ENCODE data around the gene BAHD1.

Gene BAHD1

DNA sequence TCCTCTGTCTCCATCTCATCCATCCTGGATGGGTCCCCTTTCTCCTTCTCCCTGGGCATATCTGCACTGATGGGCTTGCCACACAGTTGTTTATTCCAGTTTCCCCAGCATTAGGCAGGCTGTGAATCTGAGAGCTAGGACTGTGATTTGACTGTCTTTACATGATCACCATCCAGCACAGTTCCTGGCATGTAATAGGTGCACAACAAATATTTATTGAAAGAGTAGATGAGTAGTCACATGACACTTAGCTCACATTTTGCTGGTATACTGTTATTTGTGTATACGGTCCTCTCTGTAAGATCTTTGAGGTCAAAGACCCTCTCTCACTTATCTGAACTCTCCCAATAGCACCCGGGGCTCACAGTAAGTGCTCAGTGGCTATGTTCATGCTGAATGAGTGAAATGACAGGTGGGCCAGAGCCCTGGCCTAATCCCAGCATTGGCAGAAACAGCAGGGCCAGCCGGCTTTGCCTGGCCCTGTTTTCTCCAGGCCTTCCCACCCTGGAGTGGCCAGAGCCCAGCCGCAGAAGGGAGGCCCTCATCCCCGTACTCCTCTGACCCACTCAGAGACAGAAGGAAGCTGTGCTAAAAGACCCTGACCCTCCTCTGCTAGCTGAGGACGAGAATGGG is 16.2 kb upstream of the BAHD1 start:
- DNase-seq (ENCODE audit: low read depth), result no peak

DNA sequence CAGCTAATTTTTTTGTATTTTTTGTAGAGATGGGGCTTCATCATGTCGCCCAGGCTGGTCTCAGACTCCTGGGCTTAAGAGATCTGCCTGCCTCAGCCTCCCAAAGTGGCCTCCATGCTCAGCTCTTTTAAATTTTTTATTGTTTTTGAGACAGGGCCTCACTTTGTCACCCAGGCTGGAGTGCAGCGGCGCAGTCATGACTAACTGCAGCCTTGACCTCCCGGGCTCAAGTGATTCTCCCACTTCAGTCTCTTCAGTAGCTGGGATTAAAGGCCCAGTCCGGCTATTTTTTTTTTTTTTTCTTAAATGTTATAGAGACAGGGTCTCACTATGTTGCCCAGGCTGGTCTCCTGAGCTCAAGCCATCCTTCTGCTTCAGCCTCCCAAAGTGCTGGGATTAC is 15.1 kb upstream of the BAHD1 start:
- no peak for DNase-seq (ENCODE audit: low read depth)

DNA sequence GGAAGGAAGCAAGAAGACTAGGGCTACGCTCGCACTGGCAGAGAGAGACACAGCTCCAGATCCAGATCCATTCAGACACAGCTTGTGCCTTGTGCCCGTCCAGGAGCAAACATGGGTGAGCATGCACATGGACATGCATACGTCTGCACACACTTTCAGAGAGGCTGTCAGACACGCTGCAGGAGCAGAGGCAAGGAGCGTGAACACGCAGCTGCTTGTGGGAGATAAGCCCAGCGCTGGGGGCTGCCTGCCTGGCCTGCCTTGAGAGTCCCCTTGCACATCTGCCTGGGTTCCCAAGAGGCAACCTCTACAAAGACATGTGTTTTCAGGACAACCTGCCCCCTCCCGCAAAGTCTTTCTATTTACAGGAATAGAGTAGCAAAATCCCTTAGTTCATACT is 13.6 kb upstream of the BAHD1 start:
- no peak for DNase-seq (ENCODE audit: low read depth)

DNA sequence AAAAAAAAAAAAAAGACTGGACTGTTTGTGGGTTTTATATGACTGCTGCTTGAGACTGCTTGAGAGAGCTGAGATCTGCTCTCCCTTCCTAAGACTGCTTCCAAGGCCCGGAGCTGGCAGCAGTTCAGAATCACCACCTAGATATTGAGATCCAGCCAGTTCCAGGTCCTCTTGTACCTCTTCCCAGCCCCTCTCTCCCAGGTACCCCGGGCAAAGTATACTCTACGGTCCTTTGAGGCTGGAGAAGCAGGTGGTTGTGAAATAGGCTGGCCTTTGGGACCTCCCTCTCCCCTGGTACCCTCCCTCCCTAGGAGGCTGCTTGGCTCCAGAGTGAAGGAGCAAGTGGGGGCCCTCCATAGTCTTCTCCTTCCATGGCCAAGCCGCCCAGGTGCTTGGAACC is 12.6 kb upstream of the BAHD1 start:
- no peak for DNase-seq (ENCODE audit: low read depth)

DNA sequence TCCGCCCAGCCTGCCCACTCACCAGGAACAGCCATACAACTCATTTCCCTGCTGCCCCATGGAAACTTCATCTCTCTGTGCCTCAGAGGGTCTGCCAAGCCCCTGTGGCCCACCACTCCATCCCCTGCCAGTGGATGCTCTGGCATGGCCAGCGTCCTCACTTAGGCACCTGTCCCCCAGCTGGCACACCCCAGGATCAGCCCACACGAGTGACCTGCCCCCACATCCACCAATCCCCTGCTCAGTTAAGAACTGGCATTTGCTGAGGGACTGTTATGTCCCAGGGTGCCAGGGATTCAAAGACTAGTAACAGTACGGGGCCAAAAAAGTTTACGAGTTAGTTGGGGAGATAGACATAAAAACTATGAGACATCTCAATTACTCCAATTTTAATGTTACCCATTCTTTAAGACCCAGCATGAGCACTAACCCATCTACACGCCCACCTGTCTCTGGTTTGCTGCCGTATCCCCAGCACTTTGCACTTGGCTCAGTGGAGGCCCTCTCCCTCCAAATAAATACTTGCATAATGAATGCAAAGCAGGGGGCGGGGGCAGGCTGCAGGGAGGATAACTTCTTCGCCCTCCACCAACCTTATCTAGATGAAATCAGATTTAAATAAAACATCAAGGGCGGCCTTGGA is 11.6 kb upstream of the BAHD1 start:
- no peak for DNase-seq (ENCODE audit: low read depth)

DNA sequence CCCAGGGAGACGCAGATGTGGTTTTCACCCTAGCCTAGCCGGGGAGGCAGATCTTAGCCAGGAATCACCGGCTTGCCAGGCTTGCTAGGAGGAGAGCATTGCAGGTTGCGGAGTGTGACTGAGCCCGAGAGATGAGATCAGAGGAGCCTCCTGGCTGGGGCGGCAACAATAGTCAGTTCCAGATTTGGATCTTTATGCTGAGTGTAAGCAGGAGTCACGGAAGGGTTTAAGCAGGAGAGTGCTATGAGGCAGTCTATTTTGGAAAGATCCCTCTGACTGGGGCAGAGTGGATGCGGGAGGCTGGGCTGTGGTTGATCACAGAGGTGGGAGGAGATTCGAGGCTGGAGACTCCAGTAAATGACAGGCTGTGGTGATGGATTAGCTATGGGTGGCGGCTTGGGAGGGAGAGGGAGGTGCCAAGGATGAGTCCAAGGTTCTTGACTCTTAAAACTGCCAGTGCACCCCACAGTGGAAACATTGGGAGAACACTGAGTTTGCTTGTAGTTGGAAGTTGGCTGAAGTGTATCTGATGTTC is 10.4 kb upstream of the BAHD1 start:
- DNase-seq (ENCODE audit: low read depth), result no peak

DNA sequence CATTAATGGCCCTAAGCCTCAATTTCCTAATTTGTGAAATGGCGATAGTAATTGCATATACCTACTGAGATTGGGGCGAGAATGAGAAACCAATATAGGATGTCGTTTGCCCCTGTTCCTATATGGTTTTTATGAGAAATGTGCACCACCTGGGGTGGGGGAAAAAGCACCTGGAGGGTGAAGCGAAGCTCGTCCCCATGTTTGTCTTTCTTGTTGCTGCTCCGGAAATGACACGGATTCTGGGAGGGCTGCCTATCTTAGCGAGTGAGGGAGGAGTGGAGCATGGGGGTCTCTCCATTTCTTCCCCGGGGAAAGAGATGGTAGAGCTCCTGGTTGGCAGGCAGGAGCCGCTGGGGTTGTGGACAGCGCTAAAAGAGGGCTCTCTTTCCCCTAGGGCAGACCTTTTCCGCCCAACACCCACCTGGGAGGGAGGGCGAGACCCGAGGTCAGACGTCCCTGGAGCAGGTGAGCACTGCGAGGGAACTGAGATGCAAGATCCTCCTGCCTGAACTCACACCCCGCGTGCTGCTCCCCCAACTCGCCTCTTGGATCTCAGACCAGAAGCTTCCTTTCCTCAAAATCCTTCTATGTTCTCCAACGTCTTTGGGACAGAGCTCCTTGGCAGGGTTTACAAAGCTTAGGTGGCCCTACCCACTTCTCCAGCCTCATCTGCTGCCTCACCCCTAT is 5.6 kb upstream of the BAHD1 start:
- no peak for DNase-seq (ENCODE audit: low read depth)

DNA sequence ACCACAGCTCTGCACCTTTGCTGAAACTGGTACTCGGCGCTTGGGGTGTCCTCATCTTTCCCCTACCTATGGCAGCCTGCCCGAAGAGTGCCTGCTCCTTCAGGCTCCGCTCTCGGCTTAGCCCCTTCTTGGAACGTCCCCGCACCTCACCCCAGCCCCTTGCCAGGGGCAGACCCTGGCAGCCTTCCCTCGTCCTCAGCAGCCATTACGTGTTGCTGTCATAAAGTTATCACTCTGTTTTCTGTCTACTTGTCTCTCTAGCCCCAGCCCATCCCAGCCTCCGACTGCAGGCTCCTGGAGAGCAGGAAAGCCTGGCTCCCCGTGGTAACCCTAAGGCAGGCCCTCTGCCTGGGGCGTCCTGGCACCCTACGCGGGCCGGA is 5.1 kb upstream of the BAHD1 start:
- DNase-seq (ENCODE audit: low read depth), result no peak

DNA sequence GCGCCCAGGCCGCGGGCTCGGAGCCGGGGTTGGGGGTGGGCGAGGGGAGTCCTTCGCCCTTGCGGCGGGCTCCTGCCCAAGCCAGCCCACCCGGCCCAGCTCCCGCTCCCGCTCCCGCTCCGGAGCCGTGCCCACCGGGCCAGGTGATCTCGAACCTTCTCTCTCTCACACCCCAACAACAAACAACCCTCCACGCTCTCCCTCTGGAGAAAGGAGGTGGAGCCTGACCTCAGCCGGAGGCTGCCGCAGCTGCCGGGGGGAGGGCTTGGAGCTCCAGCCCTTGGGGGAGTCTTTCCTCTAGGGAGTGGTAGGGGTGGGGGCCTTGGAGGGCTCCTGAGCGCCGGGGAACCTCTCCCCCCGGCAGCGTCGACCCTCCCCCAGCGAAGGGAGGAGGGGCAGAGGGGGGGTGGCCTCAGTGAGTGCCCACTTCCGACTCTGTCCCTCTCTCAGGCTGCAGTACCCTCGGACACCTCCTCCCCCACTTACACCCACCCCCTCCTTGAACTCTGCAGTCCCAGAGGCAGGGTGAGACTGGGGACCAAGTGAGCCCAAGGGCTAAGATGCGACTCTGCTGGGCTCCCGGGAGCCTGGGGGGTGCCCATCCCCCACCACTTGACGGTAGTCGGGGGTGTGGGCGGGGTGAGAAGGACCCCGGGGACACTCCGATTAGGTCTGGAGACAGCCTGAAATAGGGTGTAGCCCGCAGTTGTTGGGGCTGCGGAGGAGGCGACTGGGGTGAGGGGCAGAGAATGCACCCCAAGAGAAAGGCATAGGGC is 4.4 kb upstream of the BAHD1 start:
- no peak for DNase-seq (ENCODE audit: low read depth)

DNA sequence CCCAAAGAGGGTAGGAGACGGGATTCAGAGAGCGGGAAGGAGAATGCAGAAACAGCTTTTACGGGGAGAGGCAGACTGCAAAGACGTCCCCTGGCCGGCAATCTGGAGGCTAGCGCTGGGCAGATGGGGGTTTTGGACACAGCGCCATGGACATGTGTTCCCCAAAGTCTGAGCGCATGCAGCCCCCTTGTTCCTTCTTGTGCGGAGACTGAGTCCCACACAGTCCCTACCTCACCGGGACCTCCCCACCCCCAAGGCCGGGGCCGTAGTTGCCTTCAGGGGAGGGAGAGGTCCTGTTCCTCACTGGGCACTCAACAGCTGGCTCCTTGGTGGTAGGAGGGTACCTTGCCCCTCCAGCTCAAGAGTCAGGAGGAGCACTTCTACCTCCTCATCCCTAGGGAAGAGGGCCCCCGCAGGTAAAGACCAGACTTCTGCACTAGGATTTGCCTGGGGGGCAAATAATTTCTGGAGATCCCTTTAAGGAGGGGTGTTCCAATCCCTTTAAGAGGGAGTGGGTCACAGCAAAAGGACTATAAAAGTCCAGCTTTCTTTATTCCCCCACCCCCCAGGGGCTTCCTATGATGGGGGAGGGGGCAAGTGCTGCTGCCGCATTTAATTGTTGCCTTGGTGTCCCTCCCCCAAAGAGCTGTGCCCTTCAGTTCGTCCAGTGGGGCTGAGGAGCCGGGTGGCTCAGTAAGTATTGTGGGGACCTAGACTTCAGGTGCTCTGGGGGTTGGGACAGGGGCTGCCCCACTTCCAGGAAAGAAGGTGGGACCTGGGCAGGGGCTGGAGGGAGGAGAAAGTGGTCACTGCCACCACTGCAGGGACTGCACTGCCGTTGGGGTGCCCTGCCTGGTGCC is 3.6 kb upstream of the BAHD1 start:
- DNase-seq (ENCODE audit: low read depth), result no peak

DNA sequence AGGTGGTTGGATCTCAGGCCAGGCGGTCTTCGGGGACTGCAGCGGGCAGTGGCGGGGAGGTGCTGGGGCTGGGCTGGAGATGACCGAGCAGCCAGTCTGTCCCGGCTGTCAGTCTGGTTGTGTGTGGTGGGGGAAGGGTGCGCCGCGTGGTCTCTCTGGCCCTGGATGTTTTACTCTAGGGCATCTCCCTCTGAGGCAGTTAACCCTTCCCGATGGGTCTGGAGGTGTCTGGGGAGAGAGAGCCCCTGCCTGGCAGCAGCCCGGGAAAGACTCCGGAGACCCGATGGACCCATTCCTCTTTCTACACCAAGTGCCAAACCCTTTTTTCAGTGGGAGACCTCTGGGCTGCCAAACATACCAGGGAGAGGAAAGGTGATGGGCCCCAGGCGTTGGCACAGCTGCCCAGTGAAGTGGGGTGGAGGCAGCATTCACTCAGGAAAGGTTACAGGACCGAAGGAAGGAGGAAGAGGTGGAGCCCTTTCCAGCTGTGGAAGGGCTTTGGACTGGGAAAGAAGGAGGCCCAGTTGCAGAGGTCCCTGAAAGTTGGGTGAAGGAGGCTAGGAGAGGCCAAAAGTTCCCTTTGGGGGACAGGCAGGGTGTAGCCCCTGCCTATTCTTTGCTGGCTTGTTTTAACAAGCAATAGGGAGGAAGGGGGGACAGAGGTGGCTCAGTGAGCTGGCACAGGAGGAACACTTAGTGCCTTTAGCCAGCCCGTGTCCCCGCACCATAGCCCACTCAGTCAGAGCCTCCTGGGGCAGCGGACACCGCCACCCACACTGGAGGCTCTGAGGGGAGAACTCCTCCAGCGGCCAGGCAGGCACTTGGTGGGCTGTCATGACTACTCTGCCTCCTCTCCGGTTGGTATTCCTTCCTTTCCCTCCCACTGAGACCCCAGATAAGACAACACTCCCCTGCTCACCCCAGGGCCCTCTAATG is 2.7 kb upstream of the BAHD1 start:
- DNase-seq (ENCODE audit: low read depth), result no peak

DNA sequence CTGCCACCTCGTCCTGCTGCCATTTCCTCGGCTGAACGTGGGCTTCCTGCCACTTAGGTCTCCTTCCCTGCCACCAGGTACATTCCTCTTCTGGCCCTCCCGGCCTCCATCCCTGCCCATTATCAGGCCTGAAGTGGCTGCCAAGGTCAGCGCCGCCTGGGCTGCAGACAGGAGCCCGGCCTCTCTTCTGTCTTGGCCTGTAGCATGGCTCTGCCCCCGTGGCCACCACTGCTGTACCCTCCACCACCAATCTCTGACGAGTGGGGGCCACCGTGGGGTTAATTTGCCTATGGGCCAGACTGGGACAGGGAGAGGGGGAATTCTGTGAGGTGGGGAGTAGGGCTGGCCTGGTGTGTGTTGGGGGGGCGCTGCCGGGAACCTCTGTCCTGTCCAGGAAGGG is 2.0 kb upstream of the BAHD1 start:
- DNase-seq (ENCODE audit: low read depth), result no peak

DNA sequence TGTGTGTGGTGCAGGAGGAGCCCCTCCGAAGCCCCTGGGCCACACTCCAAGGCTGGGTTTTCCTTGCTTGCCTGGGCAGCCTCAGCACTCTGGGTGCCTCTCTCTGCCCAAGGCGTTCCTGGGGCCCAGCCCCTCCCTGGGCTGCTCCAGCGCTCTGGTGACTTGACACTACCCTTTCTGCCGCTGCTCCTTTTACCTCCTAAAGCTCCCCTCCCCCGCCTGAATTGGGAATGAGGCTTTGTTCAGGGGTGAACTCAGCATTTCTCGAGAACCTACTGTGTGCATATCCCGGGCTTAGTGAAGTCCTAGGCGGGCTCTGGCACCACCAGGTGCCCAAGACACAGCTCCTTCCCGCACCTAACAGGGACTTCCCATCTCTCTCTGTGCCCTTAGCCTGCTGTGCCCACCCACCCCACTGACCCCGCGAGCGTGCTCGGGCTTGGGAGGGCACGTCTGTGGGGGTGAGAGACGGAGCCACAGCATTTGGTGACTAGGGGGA is 1.2 kb upstream of the BAHD1 start:
- no peak for DNase-seq (ENCODE audit: low read depth)

DNA sequence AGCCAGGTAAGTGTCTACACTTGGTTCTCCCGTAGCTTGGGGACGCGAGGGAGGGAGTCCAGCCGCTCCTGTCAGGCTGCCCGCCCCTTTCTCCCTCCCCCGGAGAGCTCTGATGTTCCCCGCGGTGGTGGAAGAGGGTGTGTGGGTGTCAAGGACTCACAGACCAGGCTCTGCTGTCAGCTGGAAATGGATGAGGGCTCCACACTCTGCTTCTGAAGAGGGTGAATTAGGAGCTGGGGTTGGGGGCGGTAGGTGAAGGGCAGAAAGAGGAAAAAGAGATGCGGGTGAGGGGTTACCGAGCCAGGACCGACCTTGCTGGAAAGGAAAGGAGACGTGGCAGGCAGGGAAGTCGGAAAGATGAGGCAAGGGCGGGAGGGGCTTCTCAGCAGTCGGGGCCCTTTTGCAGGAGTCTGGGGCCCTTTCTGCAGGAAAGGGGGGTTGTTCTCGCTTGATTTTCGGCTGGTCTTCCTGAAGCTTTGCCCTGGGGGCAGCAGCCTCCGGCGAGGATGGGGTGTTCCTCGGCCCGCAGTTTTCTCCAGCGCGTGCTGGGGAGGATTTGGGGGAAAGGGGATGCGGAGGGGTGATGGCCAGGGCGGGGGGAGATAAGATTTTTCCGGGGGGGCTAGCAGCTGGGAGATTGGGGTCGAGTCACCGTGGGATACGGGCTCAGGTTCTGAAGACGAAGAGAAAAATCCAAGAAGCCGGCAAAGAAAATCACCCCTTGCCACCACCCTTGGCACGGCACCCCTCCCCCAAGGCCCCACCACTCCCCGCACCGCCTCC is 602 bp upstream of the BAHD1 start:
- DNase-seq (ENCODE audit: low read depth), result no peak

DNA sequence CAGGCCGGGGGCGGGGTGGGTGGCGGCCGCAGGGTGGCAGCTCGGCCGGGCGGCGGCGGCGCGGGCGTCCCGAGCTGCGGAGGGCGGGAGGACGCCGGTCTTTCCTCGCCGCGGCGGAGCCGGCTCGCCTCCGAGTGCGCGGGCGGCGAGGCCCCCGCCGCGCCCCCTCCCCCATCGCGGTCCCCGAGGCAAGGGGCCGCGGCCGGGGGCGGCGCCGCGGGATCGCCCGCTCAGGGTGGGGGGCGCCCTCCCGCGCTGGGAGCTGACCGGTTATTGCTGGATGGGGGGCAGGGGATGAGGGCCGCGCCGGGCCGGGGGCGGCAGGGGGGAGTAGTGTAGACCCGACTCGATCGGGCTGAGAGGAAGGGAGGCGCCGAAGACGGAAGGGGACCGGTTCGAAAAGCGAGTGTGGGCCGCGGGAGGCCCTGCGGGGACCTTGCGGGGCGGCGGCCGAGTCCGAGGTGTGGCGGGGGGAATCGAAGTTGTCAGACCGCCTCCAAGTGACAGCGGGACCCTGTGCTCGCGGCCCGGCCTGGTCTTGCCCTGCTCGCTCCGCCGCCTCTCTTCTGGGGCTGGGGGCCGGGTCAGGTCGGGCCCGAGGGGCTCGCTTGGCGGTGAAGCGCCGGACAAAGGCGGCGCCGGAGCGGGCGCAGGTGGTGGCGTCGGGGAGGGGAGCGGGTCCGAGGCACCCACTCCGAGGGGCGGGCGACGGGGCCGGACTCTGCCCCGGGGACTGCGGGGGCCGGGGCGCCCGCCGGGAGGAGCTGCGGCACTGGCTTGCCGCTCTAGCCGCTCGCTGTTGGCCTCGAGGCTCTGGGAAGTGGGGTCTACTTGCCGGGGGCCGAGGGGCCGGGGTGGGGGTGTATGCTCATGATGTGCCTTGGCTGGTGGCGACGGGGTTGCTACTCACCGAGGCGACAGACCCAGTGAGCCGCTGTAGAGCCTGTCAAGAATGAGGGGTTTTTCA is 1.1 kb downstream of the BAHD1 start:
- DNase-seq (ENCODE audit: low read depth), result no peak

DNA sequence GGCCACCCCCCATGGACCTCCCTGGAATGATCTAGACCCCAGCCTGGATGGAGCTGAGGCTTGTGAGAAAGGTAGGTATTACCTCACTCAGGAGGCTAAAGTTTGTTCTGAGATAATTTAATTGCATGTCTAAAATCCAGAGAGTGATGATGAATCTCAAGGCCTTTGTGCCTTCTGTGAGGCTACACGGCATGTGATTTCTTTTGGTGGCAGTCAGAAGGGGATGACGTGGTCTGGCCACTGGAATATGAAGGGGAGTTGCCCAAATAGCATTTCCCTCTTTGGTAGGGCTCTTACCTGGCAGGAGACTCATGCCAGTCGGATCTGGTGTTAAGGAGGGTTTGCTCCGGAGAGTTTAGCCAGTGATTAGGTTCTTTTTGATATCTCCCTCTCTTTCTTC is 2.5 kb downstream of the BAHD1 start:
- DNase-seq (ENCODE audit: low read depth), result no peak

DNA sequence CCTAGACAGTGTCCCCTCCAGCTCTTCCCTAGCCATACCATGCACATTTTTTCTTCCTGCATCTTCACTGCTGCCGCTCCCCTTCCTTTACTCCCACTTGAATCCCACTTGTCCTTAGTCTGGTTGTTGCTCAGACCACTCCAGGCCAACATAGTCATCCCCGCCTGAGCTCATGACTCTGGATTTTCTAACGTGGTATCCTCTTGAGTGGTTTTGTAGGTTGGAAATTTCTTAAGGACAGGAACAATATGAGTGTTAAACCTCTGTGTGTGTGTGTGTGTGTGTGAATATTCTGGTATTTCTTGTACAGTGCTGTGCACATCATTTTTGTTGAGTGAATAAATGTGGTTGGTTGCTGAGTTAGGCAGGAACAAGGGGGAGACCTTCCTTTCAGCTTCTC is 3.1 kb downstream of the BAHD1 start:
- no peak for DNase-seq (ENCODE audit: low read depth)

DNA sequence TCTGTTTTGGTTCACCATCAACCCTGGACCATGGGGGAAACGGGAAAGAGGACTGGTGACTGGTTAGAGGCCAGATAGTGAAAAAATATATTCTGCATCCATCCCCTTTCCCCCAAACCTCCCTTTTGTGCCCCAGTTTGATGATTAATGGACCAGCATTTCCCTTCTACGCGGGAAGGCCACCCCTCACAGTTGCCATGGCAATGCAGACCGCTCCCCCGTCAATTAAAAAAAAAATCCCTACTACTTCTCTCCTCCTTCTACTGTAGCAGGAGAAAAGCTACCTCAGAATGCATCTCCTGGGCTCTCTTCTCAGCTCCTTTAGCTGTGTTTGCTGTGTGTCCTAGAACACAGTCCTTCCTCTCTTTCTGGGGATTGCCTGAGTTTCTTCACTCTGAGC is 4.0 kb downstream of the BAHD1 start:
- DNase-seq (ENCODE audit: low read depth), result no peak

Data from HS-27A (cell line).